Measurements from ENCODE around the gene TP53BP2. TPM values are rescaled to one million over a fixed set of nuclear protein-coding genes. Genes with fewer than 3 reads are reported as not detected.

TP53BP2 gene
- total RNA-seq, 1 donor from 2014 or later = 46.6 TPM

DNA sequence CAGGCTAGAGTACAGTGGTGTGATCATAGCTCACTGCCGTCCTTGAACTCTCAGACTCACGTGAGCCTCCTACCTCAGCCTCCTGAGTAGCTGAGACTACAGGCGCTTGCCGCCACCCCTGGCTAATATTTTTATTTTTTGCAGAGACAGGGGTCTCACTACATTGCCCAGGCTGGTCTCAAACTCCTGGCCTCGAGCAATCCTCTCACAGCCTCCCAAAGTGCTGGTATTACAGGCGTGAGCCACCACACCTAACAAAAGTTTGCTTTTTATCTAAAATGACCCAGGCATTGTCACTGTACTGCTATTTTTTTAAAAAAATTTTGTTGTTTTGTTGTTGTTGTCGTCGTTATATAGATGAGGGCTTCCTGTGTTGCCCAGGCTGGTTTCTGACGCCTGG is 87.0 kb downstream of the TP53BP2 start:
- Histone ChIP-seq H3K9me3 (ENCODE audit: insufficient read depth, low read depth, low read length) (no peaks in the 10 kb centered on the region), H3K4me2 (ENCODE audit: low read length) (no peak overlapping the region), H2AFZ (ENCODE audit: low read depth, low read length) (no peak overlapping the region), H3K36me3 (ENCODE audit: insufficient read depth, low read length) (peaks cover 92% of the 10 kb centered on the region), H3K27me3 (ENCODE audit: insufficient read depth, low read length) (no peaks in the 10 kb centered on the region), H3K4me1 (ENCODE audit: insufficient read depth, low read length) (peaks cover 4% of the 10 kb centered on the region), H4K20me1 (ENCODE audit: insufficient read depth, low read length) (peaks cover 26% of the 10 kb centered on the region), H3K27ac (ENCODE audit: low read depth, low read length) (no peak overlapping the region), H3K9ac (ENCODE audit: low read length) (no peak overlapping the region), H3K4me3 (ENCODE audit: insufficient read depth, low read depth, low read length) (no peak overlapping the region), H3K79me2 (ENCODE audit: insufficient read depth, low read length) (peaks cover 6% of the 10 kb centered on the region)
- peaks cover 17% of the 10 kb centered on the region for H3K4me1 Mint-ChIP-seq (ENCODE audit: low read depth, unreplicated experiment)
- peaks cover 32% of the 10 kb centered on the region for H3K36me3 Mint-ChIP-seq (ENCODE audit: low read depth, unreplicated experiment)
- TF ChIP-seq EZH2 (IDR thresholded peaks at IDR 0.05; ENCODE audit: insufficient read depth, low read length) = no peak
- no peak for TF ChIP-seq CTCF (IDR thresholded peaks at IDR 0.05; ENCODE audit: insufficient read depth, low read depth, low read length)
- H3K27ac Mint-ChIP-seq (ENCODE audit: unreplicated experiment) = no peak overlapping the region
- no peaks in the 10 kb centered on the region for H3K27me3 Mint-ChIP-seq (ENCODE audit: low read depth, unreplicated experiment)
- FAIRE-seq (no peak), DNase-seq (ENCODE audit: low read depth) (no peak)
- H3K4me3 Mint-ChIP-seq (ENCODE audit: unreplicated experiment) = no peak overlapping the region
- no peaks in the 10 kb centered on the region for H3K9me3 Mint-ChIP-seq (ENCODE audit: unreplicated experiment)

DNA sequence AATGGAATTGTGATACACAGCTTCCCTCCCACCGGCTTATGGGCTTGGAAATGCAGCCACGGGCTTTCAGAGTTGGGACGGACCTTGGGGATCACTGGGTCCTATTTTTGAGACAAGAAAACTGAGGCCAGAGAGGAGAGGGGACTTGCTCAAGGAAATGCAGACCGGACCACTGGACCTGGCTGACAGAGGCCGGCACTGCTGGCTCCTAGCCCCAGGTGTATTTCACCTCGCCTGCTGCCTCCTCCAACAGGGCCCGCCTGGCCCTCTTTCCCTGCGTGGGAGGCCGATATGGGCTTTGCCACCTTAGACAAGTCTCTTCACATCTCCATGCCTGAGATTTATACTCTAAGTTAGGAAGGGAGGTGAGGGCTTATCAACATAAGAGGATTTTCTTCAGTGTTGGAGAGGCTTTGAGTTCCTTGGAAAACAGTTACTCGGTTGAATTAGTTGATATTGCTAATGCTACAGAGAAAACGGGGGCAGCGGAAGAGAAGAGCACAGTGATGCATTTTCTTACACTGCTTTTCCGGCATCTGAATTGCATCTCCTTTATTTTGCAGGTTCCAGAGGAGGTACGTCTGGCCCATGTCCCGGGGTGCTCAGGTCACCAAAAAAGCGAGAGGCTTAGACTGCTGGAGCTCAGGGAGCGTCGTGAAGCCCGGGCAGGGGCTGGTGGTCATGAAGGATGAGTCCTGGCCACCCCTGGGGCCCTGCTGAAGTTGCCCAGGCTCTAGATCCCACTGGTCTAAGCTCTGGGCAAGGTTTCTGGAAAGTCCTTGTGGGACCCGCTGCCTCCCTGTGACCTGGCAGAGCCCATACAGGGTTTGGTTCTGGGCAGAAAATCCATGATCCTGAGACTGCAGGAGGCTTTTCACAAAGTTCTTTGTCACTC is 88.7 kb downstream of the TP53BP2 start:
- Histone ChIP-seq H3K4me3 (ENCODE audit: insufficient read depth, low read depth, low read length) (no peak overlapping the region), H3K36me3 (ENCODE audit: insufficient read depth, low read length) (peaks cover 92% of the 10 kb centered on the region)
- peak overlapping the region; percentile 6 for H3K27ac Mint-ChIP-seq (ENCODE audit: unreplicated experiment)

More for the DNA sequence above, 88.7 kb downstream of the TP53BP2 start:
- Mint-ChIP-seq H3K4me1 (ENCODE audit: low read depth, unreplicated experiment) (peaks cover 14% of the 10 kb centered on the region), H3K27me3 (ENCODE audit: low read depth, unreplicated experiment) (no peaks in the 10 kb centered on the region), H3K9me3 (ENCODE audit: unreplicated experiment) (no peaks in the 10 kb centered on the region), H3K4me3 (ENCODE audit: unreplicated experiment) (no peak overlapping the region), H3K36me3 (ENCODE audit: low read depth, unreplicated experiment) (peaks cover 31% of the 10 kb centered on the region)
- Histone ChIP-seq H4K20me1 (ENCODE audit: insufficient read depth, low read length) (peaks cover 27% of the 10 kb centered on the region), H3K27ac (ENCODE audit: low read depth, low read length) (no peak overlapping the region), H2AFZ (ENCODE audit: low read depth, low read length) (no peak overlapping the region), H3K4me2 (ENCODE audit: low read length) (no peak overlapping the region), H3K4me1 (ENCODE audit: insufficient read depth, low read length) (peaks cover 4% of the 10 kb centered on the region), H3K27me3 (ENCODE audit: insufficient read depth, low read length) (no peaks in the 10 kb centered on the region), H3K9ac (ENCODE audit: low read length) (no peak overlapping the region), H3K9me3 (ENCODE audit: insufficient read depth, low read depth, low read length) (no peaks in the 10 kb centered on the region), H3K79me2 (ENCODE audit: insufficient read depth, low read length) (peaks cover 11% of the 10 kb centered on the region)
- no peak for DNase-seq (ENCODE audit: low read depth)
- TF ChIP-seq CTCF (IDR thresholded peaks at IDR 0.05; ENCODE audit: insufficient read depth, low read depth, low read length) (no peak), EZH2 (IDR thresholded peaks at IDR 0.05; ENCODE audit: insufficient read depth, low read length) (no peak)
- no peak for FAIRE-seq

All from astrocyte (in vitro differentiated cells and primary cell).